Endothelial cell of umbilical vein (primary cell): ENCODE data around the gene MAPKAP1. TPM values are rescaled to one million over a fixed set of nuclear protein-coding genes. Genes with fewer than 3 reads are reported as not detected.

Experiments used
- BruUV-seq: library from RNA; stranded (reverse); fragments of 400-500 nt; replicated peaks from 2 replicates; lab custom pipeline; 2021; lab: Mats Ljungman, UMichigan
- CTCF ChIA-PET: fragments of 300-600, 350-600 bp; sonication (Branson Sonifier 250); formaldehyde crosslinking; loops from one replicate; lab custom pipeline; 2021; ENCODE audit warnings: antibody characterized with exemption, inconsistent platforms; lab: Charles Lee
- POLR2A ChIA-PET: fragments of 300-600, 350-600 bp; sonication (Branson Sonifier 250); formaldehyde crosslinking; loops from one replicate; lab custom pipeline; 2021; ENCODE audit warnings: antibody characterized with exemption, inconsistent platforms; lab: Charles Lee
- DNase-seq: peaks from one replicate; pipeline ENCODE4 v3.0.0-alpha.2; 2011; ENCODE audit warnings: low read depth, low spot score
- FAIRE-seq: peaks from 2 replicates; lab custom pipeline; 2011; peaks lifted over from hg19 to GRCh38; lab: Jason Lieb, UNC
- H2AFZ ChIP-seq: 2 replicates; pipeline ENCODE4 v1.6.0; 2012; ENCODE audit warnings: low read depth, low read length, control low read depth, inconsistent platforms
- H3K27ac ChIP-seq: 2 replicates; pipeline ENCODE4 v1.5.1; 2011; ENCODE audit warnings: low read depth, mild to moderate bottlenecking, control low read depth, low read length, moderate library complexity; ENCODE audit not compliant: insufficient read depth
- H3K27me3 ChIP-seq, 2 experiments: 2 replicates each; pipeline versions ENCODE4 v1.6.0 to v1.6.1; 2011; ENCODE audit warnings: low read length in 2 of 2, mixed read lengths in 1 of 2; ENCODE audit not compliant: control insufficient read depth in 2 of 2, insufficient read depth in 2 of 2
- H3K36me3 ChIP-seq, 2 experiments: 2 replicates in 1 of 2; 3 replicates in 1 of 2; pipeline ENCODE4 v1.5.1; 2011; ENCODE audit warnings: low read length in 2 of 2, mild to moderate bottlenecking in 1 of 2, moderate library complexity in 1 of 2; ENCODE audit not compliant: control insufficient read depth in 2 of 2, insufficient read depth in 2 of 2; ENCODE audit errors: extremely low read depth in 1 of 2
- H3K4me1 ChIP-seq: 3 replicates; pipeline ENCODE4 v1.5.1; 2011; ENCODE audit warnings: mild to moderate bottlenecking, low read length; ENCODE audit not compliant: control insufficient read depth, insufficient read depth; ENCODE audit errors: extremely low read depth
- H3K4me2 ChIP-seq: 2 replicates; pipeline ENCODE4 v1.6.1; 2011; ENCODE audit warnings: low read length, control low read depth, mixed read lengths; ENCODE audit not compliant: insufficient read depth
- H3K4me3 ChIP-seq, 3 experiments: fragments of 200-600 bp in 1 of 3; sonication (generic), shearing (Covaris generic) in 1 of 3; replicated peaks in 1 of 3; 2 replicates each; pipeline ENCODE4 v1.5.1; 2011 to 2016; ENCODE audit warnings: control low read depth in 3 of 3, low read length in 3 of 3, mild to moderate bottlenecking in 2 of 3, inconsistent platforms in 1 of 3, low read depth in 1 of 3, moderate library complexity in 1 of 3; ENCODE audit not compliant: insufficient read depth in 1 of 3
- H3K79me2 ChIP-seq: 2 replicates; pipeline ENCODE4 v1.6.0; 2012; ENCODE audit warnings: low read length, inconsistent platforms; ENCODE audit not compliant: control insufficient read depth, insufficient read depth
- H3K9ac ChIP-seq: replicated peaks from 2 replicates; pipeline ENCODE3; 2011; ENCODE audit warnings: low read length, control low read depth; ENCODE audit not compliant: insufficient read depth; ENCODE audit errors: extremely low read depth
- H3K9me1 ChIP-seq: replicated peaks from 3 replicates; pipeline ENCODE4 v1.6.0; 2011; ENCODE audit warnings: mild to moderate bottlenecking, low read length; ENCODE audit not compliant: control insufficient read depth, insufficient read depth; ENCODE audit errors: extremely low read depth
- H3K9me3 ChIP-seq: replicated peaks from 2 replicates; pipeline ENCODE4 v1.5.1; 2012; ENCODE audit warnings: low read length, inconsistent platforms; ENCODE audit not compliant: control insufficient read depth, insufficient read depth
- H4K20me1 ChIP-seq: replicated peaks from 2 replicates; pipeline ENCODE3; 2011; ENCODE audit warnings: mild to moderate bottlenecking, low read length; ENCODE audit not compliant: control insufficient read depth, insufficient read depth; ENCODE audit errors: extremely low read depth
- CTCF ChIP-seq, 2 donors: IDR thresholded peaks; 1 replicate in 1 of 2; 2 replicates in 1 of 2; pipeline ENCODE4 v1.5.1; 2011; ENCODE audit warnings: low read length in 2 of 2, mild to moderate bottlenecking in 2 of 2, moderate library complexity in 2 of 2, control low read depth in 1 of 2, inconsistent platforms in 1 of 2, low read depth in 1 of 2; ENCODE audit not compliant: insufficient read depth in 1 of 2; ENCODE audit errors: extremely low read depth in 1 of 2
- EZH2 ChIP-seq: IDR thresholded peaks from 2 replicates; pipeline ENCODE4 v1.6.1; 2012; ENCODE audit warnings: borderline replicate concordance, low read depth, mild to moderate bottlenecking, moderate library complexity, low read length, inconsistent platforms; ENCODE audit not compliant: severe bottlenecking
- FOS ChIP-seq: IDR thresholded peaks from 2 replicates; pipeline ENCODE4 v1.6.1; 2011; ENCODE audit warnings: mild to moderate bottlenecking, low read length, moderate library complexity, borderline replicate concordance; ENCODE audit not compliant: insufficient read depth
- GATA2 ChIP-seq: IDR thresholded peaks from 2 replicates; pipeline ENCODE4 v1.7.0; 2011; ENCODE audit warnings: low read depth, mild to moderate bottlenecking, moderate library complexity, mixed read lengths, low read length; ENCODE audit not compliant: insufficient read length, insufficient read depth
- JUN ChIP-seq: IDR thresholded peaks from 2 replicates; pipeline ENCODE4 v1.6.1; 2011; ENCODE audit warnings: borderline replicate concordance, low read depth; ENCODE audit not compliant: insufficient read length, insufficient read depth
- MYC ChIP-seq: IDR thresholded peaks from one replicate; pipeline ENCODE4 v1.6.1; 2011; ENCODE audit warnings: mild to moderate bottlenecking, low read depth, low read length
- POLR2A ChIP-seq: IDR thresholded peaks from 2 replicates; pipeline ENCODE4 v1.6.1; 2012; ENCODE audit warnings: low read depth, mild to moderate bottlenecking, control low read depth, low read length
- POLR2AphosphoS5 ChIP-seq: IDR thresholded peaks from 2 replicates; pipeline ENCODE4 v1.6.1; 2012; ENCODE audit warnings: low read depth, mild to moderate bottlenecking, control low read depth, low read length, moderate library complexity; ENCODE audit not compliant: insufficient read depth
- dilution Hi-C: fragments of 300-500 bp; cut with MboI; formaldehyde crosslinking; loops from one replicate; pipeline ENCODE4 v1.15.0; 2019; ENCODE audit warnings: low sequenced_read_pairs; ENCODE audit not compliant: extremely low pct_ligation_motif_present
- intact Hi-C: fragments of 100-400 bp; cut with micrococcal nuclease; formaldehyde crosslinking; loops from one replicate; pipeline ENCODE4 v1.10.0; 2022
- polyA plus RNA-seq, 4 experiments: library from polyadenylated mRNA; depleted of rRNA in 3 of 4; stranded (reverse) in 3 of 4; unstranded in 1 of 4; fragments of >200 nt; gene quantifications; 2 replicates each; pipeline versions ENCODE4 v1.2.1 to v1.2.3, GENCODE V29; 2011 to 2012; ENCODE audit warnings: missing spikeins in 1 of 4
- total RNA-seq: library from RNA; stranded (reverse); gene quantifications from 2 replicates; pipeline ENCODE4 v1.2.3, GENCODE V29; 2021
- TF ChIP-seq, protein P1 (sequence below): IDR thresholded peaks from 2 replicates; pipeline ENCODE4 v1.6.1; 2011; ENCODE audit not compliant: insufficient read depth, insufficient read length

MAPKAP1 gene
- total and polyA plus RNA-seq, 2 donors (not counting 3 experiments of a cell fraction or from before 2014, with no cell fraction given): 61.9 to 99.1 TPM

DNA sequence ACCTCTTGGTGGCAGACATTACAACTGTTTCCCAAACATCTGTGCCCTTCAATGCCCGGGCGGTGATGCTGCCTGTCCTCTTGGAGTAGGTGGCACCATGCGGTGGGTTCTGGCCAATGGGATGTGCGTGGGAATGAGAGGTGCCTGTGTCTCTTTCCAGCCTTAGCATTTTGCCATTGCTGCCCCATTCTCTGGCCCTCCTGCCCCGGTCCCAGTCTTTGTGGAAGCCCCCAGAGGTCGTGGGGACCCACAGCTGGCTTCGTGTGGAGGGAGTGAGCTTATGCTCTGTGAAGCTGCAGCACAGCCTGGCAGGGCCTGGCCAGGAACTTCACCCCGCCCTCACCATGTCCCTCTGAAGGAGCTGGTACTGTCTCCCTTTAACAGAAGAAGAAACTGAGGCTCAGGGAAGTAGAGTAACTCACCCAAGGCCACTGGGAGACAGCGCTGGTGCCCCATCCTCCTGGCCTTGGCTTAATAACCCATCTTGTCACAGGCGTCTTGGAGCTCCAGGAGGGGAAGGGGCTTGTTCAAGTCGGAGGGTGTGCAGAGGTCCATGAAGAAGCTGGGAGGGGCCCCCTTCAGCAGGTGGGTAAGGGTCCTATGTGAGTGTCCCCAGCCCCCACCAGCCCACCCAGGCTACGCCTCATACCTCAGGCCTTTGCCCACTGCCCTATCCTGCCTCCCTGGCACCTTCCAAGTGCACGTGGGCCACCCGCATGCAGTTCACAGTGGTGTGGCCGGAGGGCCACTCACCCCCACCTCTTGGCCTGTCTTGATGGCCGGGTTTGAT lies 271.8 kb downstream of the MAPKAP1 start:
- H3K4me1 ChIP-seq: no peaks in the 10 kb centered on the region
- H3K36me3 ChIP-seq: peaks cover 0 to 5% of the 10 kb centered on the region in 2 experiments
- H3K4me2 ChIP-seq: no peak overlapping the region
- H3K9me3 ChIP-seq: no peaks in the 10 kb centered on the region
- TF ChIP-seq, protein P1, sequence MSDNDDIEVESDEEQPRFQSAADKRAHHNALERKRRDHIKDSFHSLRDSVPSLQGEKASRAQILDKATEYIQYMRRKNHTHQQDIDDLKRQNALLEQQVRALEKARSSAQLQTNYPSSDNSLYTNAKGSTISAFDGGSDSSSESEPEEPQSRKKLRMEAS: no peak
- no peak for TF ChIP-seq POLR2AphosphoS5
- TF ChIP-seq EZH2: no peak
- no peak for TF ChIP-seq CTCF (IDR thresholded peaks at IDR 0.05; ENCODE audit: extremely low read depth in 1 of 2, insufficient read depth in 1 of 2, low read depth in 1 of 2, low read length in 2 of 2)
- no peak for TF ChIP-seq FOS
- no peak for TF ChIP-seq MYC
- no peak for TF ChIP-seq POLR2A
- TF ChIP-seq JUN: no peak
- no peak for TF ChIP-seq GATA2
- dilution Hi-C loops (no loop called here), intact Hi-C loops (no loop called here)
- no peaks in the 10 kb centered on the region for H4K20me1 ChIP-seq
- BruUV-seq: no TSS peak
- H3K79me2 ChIP-seq: no peaks in the 10 kb centered on the region
- no peak overlapping the region for H3K27ac ChIP-seq
- no peaks in the 10 kb centered on the region for H3K9me1 ChIP-seq
- H3K9ac ChIP-seq: no peak overlapping the region
- no peak for FAIRE-seq
- H3K4me3 ChIP-seq: no peak overlapping the region
- CTCF ChIA-PET: interaction anchor here (0.7 kb wide), 1 partner anchor 14 kb away, joined by 3 read pairs; no protein-coding TSS in a partner anchor
- no peak overlapping the region for H2AFZ ChIP-seq
- POLR2A ChIA-PET: no interaction called here
- no peaks in the 10 kb centered on the region for H3K27me3 ChIP-seq
- no peak for DNase-seq
